Effector memory CD4-positive, alpha-beta T cell (primary cell): Measurements from ENCODE around the gene UGT3A2.
"Not testable (repeated sequence)": the region's sequence is repeated elsewhere in the genome, so short reads cannot be mapped to it uniquely, and the experiment has no call there.

Experiments used
- DNase-seq, 3 donors: peaks; one replicate each; pipeline ENCODE4 v3.0.0-alpha.2; 2020
- H3K27ac ChIP-seq: 2 replicates; pipeline ENCODE4 v1.7.0; 2013; ENCODE audit warnings: mild to moderate bottlenecking, low read length, moderate library complexity; ENCODE audit not compliant: insufficient read depth, poor library complexity, severe bottlenecking
- H3K27me3 ChIP-seq: replicated peaks from 2 replicates; pipeline ENCODE4 v1.7.0; 2013; ENCODE audit warnings: mild to moderate bottlenecking, low read length; ENCODE audit not compliant: insufficient read depth, control insufficient read depth, poor library complexity, severe bottlenecking
- H3K36me3 ChIP-seq: 2 replicates; pipeline ENCODE4 v1.7.0; 2013; ENCODE audit warnings: mild to moderate bottlenecking, low read length, moderate library complexity; ENCODE audit not compliant: control insufficient read depth, insufficient read depth
- H3K4me1 ChIP-seq: 2 replicates; pipeline ENCODE4 v1.7.0; 2013; ENCODE audit warnings: low read length, mild to moderate bottlenecking; ENCODE audit not compliant: control insufficient read depth, insufficient read depth, poor library complexity, severe bottlenecking
- H3K4me3 ChIP-seq: 2 replicates; pipeline ENCODE4 v1.7.0; 2013; ENCODE audit warnings: low read length, low read depth, mild to moderate bottlenecking; ENCODE audit not compliant: insufficient read depth, poor library complexity, severe bottlenecking
- H3K9me3 ChIP-seq: 2 replicates; pipeline ENCODE4 v1.7.0; 2013; ENCODE audit warnings: mild to moderate bottlenecking, low read length, moderate library complexity; ENCODE audit not compliant: control insufficient read depth

UGT3A2 gene

GRCh38 chr5:36033486-36033885 lies 33.2 kb downstream of the UGT3A2 start:
- Histone ChIP-seq H3K36me3 (no peaks in the 10 kb centered on the region), H3K9me3 (no peaks in the 10 kb centered on the region), H3K4me3 (no peak overlapping the region), H3K27me3 (no peaks in the 10 kb centered on the region), H3K27ac (no peak overlapping the region), H3K4me1 (no peaks in the 10 kb centered on the region)
- no peak for DNase-seq

- no peak overlapping the region for H3K27ac ChIP-seq
- H3K4me1 ChIP-seq = no peaks in the 10 kb centered on the region
Measured at GRCh38 chr5:36033047-36033446, 33.6 kb downstream of the UGT3A2 start.

GRCh38 chr5:36031223-36031622 lies 35.5 kb downstream of the UGT3A2 start:
- H3K4me1 ChIP-seq = no peaks in the 10 kb centered on the region
- no peaks in the 10 kb centered on the region for H3K9me3 ChIP-seq
- H3K36me3 ChIP-seq = no peaks in the 10 kb centered on the region
- H3K4me3 ChIP-seq = no peak overlapping the region
- H3K27ac ChIP-seq = no peak overlapping the region
- DNase-seq = no peak
- H3K27me3 ChIP-seq = no peaks in the 10 kb centered on the region

More at GRCh38 chr5:36033047-36033446, 33.6 kb downstream of the UGT3A2 start:
- Histone ChIP-seq H3K4me3 (no peak overlapping the region), H3K9me3 (no peaks in the 10 kb centered on the region), H3K27me3 (no peaks in the 10 kb centered on the region), H3K36me3 (no peaks in the 10 kb centered on the region)
- no peak for DNase-seq

GRCh38 chr5:36029914-36030313 lies 36.8 kb downstream of the UGT3A2 start:
- Histone ChIP-seq H3K9me3 (no peaks in the 10 kb centered on the region), H3K36me3 (no peaks in the 10 kb centered on the region), H3K4me1 (no peaks in the 10 kb centered on the region), H3K27me3 (no peaks in the 10 kb centered on the region), H3K4me3 (no peak overlapping the region), H3K27ac (no peak overlapping the region)
- no peak for DNase-seq

GRCh38 chr5:36028816-36029465 lies 37.7 kb downstream of the UGT3A2 start:
- Histone ChIP-seq H3K36me3 (no peaks in the 10 kb centered on the region), H3K27ac (no peak overlapping the region), H3K4me1 (no peaks in the 10 kb centered on the region), H3K4me3 (no peak overlapping the region), H3K27me3 (no peaks in the 10 kb centered on the region), H3K9me3 (no peaks in the 10 kb centered on the region)
- DNase-seq = no peak

- Histone ChIP-seq H3K9me3 (no peaks in the 10 kb centered on the region), H3K27ac (no peak overlapping the region), H3K36me3 (no peaks in the 10 kb centered on the region), H3K4me1 (no peaks in the 10 kb centered on the region), H3K4me3 (no peak overlapping the region), H3K27me3 (no peaks in the 10 kb centered on the region)
- DNase-seq = no peak
Measured at GRCh38 chr5:36027711-36028110, 39.0 kb downstream of the UGT3A2 start.

- Histone ChIP-seq H3K9me3 (no peaks in the 10 kb centered on the region), H3K27me3 (no peaks in the 10 kb centered on the region), H3K4me1 (no peaks in the 10 kb centered on the region), H3K4me3 (no peak overlapping the region), H3K36me3 (no peaks in the 10 kb centered on the region), H3K27ac (no peak overlapping the region)
- DNase-seq = no peak
Measured at GRCh38 chr5:36026706-36027465, 39.8 kb downstream of the UGT3A2 start.

GRCh38 chr5:36022246-36022645 lies 44.4 kb downstream of the UGT3A2 start:
- not testable (repeated sequence) for H3K9me3 ChIP-seq, H3K36me3 ChIP-seq, H3K27ac ChIP-seq, H3K4me1 ChIP-seq, DNase-seq, H3K4me3 ChIP-seq, H3K27me3 ChIP-seq

GRCh38 chr5:36019584-36019983 lies 47.1 kb downstream of the UGT3A2 start:
- H3K9me3 ChIP-seq, H3K4me1 ChIP-seq, H3K4me3 ChIP-seq, H3K36me3 ChIP-seq, H3K27ac ChIP-seq, DNase-seq, H3K27me3 ChIP-seq: not testable (repeated sequence)

- DNase-seq = no peak
- Histone ChIP-seq H3K27me3 (no peaks in the 10 kb centered on the region), H3K4me1 (no peaks in the 10 kb centered on the region), H3K36me3 (no peaks in the 10 kb centered on the region), H3K4me3 (no peak overlapping the region), H3K9me3 (peaks cover 4% of the 10 kb centered on the region), H3K27ac (no peak overlapping the region)
Measured at GRCh38 chr5:36017622-36018021, 49.1 kb downstream of the UGT3A2 start.
